ENCODE results near the gene SMIM17.

DNA sequence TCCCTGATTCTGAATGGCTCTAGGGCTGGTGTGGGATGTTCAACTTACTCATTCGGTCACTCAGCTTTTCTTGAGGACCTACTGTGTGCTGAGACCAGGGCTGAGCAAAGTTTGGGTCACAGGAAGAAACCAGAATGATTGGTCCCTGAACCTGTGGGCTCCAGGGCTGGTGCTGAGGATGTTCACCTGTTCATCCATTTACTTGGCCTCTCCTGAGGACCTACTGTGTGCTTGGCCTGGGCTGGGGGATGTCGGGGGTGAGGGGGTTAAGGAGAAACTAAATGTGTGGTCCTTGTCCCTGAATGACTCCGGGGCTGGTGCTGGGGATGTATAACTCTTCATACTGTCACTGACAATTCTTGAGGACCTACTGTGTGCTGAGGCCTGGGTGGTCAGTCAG lies 18.3 kb downstream of the SMIM17 start:
- TF ChIP-seq POLR2AphosphoS5 (IDR thresholded peaks at IDR 0.05; ENCODE audit: borderline replicate concordance, low read depth, low read length) (no peak), EZH2 (IDR thresholded peaks at IDR 0.05) (no peak)
